Mucosa of descending colon (tissue), 3 donors: ENCODE data around the gene MYO7B. TPM values are rescaled to one million over a fixed set of nuclear protein-coding genes. Genes with fewer than 3 reads are reported as not detected.
A peak's percentile ranks its signal among the peaks of the same experiment; 100 is the strongest.

Source experiments
- ATAC-seq: fragments of 200-7000 bp; cut with Tn5 transposase; one replicate; pipeline ENCODE4 v1.9.1; 2020; ENCODE audit warnings: mild to moderate bottlenecking, moderate library complexity
- DNase-seq, 3 donors: peaks; one replicate each; pipeline ENCODE4 v3.0.0-alpha.2; 2020
- H3K36me3 ChIP-seq: fragments of 200-600 bp; one replicate; pipeline ENCODE4 v1.8.0; 2021; ENCODE audit warnings: low read depth, mild to moderate bottlenecking
- H3K4me1 ChIP-seq: fragments of 200-600 bp; one replicate; pipeline ENCODE4 v1.8.0; 2021; ENCODE audit warnings: low read depth, mild to moderate bottlenecking
- H3K4me3 ChIP-seq: fragments of 200-600 bp; one replicate; pipeline ENCODE4 v1.8.0; 2021; ENCODE audit warnings: mild to moderate bottlenecking
- H3K9me3 ChIP-seq: fragments of 200-600 bp; one replicate; pipeline ENCODE4 v1.8.0; 2021; ENCODE audit warnings: mild to moderate bottlenecking
- intact Hi-C, 2 donors: fragments of 100-400 bp; cut with DNase I in 1 of 2; cut with micrococcal nuclease in 1 of 2; formaldehyde crosslinking; loops; one replicate each; pipeline versions ENCODE4 v1.11.0 to v1.11.1; 2022; cut with DNase I, micrococcal nuclease
- total RNA-seq, 3 donors: library from RNA; stranded (reverse); fragmentation: NEBNext Ultra II Directional in 2 of 3; extraction: Animal tissue kit (Norgen Biotek cat#: 25700) in 2 of 3; gene quantifications; one replicate each; pipeline versions ENCODE4 v1.2.1 to v1.2.4, GENCODE V29; 2021 to 2023
- TF ChIP-seq, protein P1 (sequence below): fragments of 200-600 bp; IDR thresholded peaks from one replicate; pipeline ENCODE4 v1.8.0; 2022; ENCODE audit warnings: antibody characterized with exemption, mild to moderate bottlenecking
- donor health status: DM: no; HTN: no; CAD: no; lungs with moderate emphysema.
- donor health status: DM: no; HTN: no; CAD: no.
- donor health status: DM: no; HTN: yes; CAD: no.

MYO7B gene
- total RNA-seq, 3 donors from 2014 or later = 118 to 305 (median 199) TPM

DNA sequence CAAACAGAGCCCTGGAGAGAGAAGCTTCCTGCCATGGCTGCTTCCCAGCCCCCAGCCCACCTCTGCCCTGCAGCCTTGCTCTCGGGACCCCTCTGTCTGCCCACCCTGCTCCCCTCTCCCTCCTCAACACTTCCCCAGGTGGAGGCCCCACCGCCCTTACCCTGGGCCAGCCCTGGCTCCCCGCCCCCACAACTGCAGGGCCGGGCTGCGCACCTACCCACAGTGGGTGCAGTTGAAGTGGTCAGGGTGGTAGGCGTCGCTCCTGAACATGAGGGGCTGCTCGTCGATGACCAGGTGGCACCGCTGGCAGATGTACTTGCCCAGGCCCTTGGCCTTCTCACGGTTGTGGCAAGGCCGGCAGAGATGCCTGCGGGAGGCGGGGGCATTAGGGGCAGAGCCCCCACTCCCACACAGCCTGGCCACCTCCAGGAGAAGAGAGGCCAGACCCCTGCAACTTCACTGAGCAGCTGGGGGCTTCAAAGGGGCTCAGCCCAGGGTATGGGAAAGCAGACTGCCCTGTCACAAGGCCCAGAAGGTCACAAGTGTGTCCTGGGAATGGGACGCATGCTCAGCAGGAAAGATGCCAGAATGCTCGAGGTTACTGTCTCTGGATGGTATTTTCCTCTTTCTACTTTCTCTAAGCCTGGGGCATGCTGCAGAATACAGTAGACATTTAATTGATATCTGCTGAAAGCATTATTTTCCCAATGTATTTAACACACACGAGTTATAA is 107.4 kb downstream of the MYO7B start:
- Histone ChIP-seq H3K4me1 (no peaks in the 10 kb centered on the region), H3K4me3 (no peak overlapping the region), H3K36me3 (no peaks in the 10 kb centered on the region), H3K9me3 (no peaks in the 10 kb centered on the region)
- TF ChIP-seq, protein P1, sequence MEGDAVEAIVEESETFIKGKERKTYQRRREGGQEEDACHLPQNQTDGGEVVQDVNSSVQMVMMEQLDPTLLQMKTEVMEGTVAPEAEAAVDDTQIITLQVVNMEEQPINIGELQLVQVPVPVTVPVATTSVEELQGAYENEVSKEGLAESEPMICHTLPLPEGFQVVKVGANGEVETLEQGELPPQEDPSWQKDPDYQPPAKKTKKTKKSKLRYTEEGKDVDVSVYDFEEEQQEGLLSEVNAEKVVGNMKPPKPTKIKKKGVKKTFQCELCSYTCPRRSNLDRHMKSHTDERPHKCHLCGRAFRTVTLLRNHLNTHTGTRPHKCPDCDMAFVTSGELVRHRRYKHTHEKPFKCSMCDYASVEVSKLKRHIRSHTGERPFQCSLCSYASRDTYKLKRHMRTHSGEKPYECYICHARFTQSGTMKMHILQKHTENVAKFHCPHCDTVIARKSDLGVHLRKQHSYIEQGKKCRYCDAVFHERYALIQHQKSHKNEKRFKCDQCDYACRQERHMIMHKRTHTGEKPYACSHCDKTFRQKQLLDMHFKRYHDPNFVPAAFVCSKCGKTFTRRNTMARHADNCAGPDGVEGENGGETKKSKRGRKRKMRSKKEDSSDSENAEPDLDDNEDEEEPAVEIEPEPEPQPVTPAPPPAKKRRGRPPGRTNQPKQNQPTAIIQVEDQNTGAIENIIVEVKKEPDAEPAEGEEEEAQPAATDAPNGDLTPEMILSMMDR = no peak
- intact Hi-C loops = loop anchor here in 1 of 2 donors (10.0 kb wide), 1 partner anchor 52 kb away; no protein-coding TSS in a partner anchor
- ATAC-seq (no peak), DNase-seq (peak in 1 of 3 donors; percentile 49)

DNA sequence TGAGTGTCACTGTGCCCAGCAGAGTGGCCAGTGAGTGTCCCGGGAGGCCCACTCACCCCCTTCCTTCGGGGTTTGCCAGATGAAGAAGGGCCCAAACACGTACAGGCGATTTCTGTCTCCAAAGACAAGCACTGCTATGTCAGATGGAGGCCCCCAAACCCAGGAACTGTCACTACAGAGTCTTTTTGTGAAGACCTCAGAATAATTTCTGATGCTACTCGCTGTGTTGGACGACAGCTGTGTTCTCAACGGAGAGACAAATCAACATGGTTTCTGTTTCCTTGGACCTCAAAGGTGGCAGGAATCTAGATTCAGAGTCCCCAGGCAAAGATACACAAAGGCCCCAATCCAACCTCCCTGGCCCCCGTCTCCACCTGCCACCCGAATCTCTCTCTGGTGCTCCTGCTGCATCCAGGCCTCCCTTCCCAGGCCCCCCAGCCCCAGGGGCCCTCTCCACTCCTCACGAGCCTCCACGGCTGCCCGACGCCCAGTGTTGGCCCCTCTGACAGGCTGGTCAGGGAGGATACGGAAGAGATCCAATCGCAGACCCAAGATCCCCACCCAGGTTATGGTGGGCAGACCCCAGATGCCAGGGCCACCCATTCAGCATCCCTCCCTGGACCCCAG is 108.1 kb downstream of the MYO7B start:
- Histone ChIP-seq H3K4me1 (no peaks in the 10 kb centered on the region), H3K36me3 (no peaks in the 10 kb centered on the region), H3K4me3 (no peak overlapping the region), H3K9me3 (no peaks in the 10 kb centered on the region)
- intact Hi-C loops = loop anchor here in 1 of 2 donors (10.0 kb wide), 1 partner anchor 51 kb away; no protein-coding TSS in a partner anchor
- DNase-seq (peak in 1 of 3 donors; percentile 40), ATAC-seq (no peak)
- TF ChIP-seq, protein P1 = no peak

DNA sequence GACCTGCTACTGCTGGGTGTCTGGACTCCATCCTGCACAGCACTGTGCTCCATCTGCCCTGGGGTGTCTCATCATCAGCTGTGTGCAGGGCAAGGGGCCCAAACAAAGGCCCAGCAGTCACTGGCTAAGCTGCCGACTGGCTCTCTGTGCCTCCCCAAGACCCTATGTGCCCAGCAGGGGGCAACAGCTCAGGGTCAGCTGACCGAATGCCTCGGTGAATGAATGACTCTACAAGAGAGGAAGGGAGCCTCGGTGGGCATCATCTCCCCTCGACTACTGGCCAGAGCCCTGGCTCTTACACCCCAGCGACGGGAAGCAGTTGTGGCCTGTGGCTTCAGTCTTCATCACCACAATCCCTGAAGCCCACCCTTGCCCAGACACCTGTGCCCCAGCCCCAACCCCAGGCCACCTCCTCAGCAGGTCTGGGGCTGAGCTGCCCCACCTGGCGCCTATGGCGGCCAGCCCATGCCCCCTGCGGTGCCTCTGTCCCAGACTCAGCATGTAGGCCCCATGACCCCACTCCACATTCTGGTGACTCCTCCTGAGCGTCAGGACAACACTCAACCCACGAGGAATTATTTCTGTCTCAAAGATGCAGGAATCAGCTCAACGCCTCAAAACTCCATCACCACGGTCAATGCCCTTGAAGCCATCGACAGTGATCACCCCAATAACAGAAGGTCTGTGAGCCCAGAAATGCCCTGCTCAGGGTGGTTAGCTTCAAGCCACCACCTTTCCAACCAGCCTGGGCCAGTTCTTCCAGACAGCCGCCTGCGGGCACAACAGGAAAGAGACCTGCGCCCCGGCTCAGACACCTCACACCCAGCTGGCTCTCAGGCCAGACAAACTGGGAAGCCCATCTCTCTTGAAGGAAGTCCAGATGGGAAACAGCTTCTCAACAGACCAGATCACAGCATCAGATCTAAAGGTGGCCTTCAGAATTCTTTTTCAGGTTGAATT is 108.9 kb downstream of the MYO7B start:
- no peak overlapping the region for H3K4me3 ChIP-seq
- DNase-seq = peak in 1 of 3 donors; percentile 42
- no peaks in the 10 kb centered on the region for H3K9me3 ChIP-seq
- intact Hi-C loops = loop anchor here in 1 of 2 donors (10.0 kb wide), 1 partner anchor 50 kb away; no protein-coding TSS in a partner anchor
- no peaks in the 10 kb centered on the region for H3K36me3 ChIP-seq
- H3K4me1 ChIP-seq = peaks cover 3% of the 10 kb centered on the region
- TF ChIP-seq, protein P1 = no peak
- no peak for ATAC-seq

DNA sequence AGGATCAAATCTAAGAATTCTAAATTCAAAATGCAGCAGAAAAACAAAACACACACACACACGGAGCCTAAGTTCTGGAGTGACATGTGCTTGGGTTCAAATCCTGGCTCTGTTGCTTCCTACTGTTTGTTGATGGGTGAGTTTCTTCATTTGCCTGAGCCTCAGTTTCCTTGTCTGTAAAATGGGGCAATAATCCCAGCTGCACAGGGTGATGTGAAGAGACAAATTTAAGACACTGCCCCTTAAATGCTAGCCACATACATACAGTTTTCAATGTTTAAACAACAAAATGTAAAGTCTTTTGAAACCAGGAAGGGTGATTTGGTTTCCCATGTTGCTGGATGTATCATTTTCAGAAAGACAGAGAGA is 109.5 kb downstream of the MYO7B start:
- TF ChIP-seq, protein P1 = no peak
- Histone ChIP-seq H3K9me3 (no peaks in the 10 kb centered on the region), H3K4me1 (peaks cover 6% of the 10 kb centered on the region), H3K4me3 (no peak overlapping the region), H3K36me3 (no peaks in the 10 kb centered on the region)
- intact Hi-C loops = loop anchor here in 1 of 2 donors (10.0 kb wide), 1 partner anchor 50 kb away; no protein-coding TSS in a partner anchor
- no peak for ATAC-seq
- DNase-seq = no peak
